G401.6 (cell line): ENCODE results near the gene JPH3.
A peak's percentile ranks its signal among the peaks of the same experiment; 100 is the strongest.
"Not testable (repeated sequence)": the region's sequence is repeated elsewhere in the genome, so short reads cannot be mapped to it uniquely, and the experiment has no call there.

Source experiments
- FAIRE-seq: peaks from 2 replicates; lab custom pipeline; 2012; peaks lifted over from hg19 to GRCh38; lab: Jason Lieb, UNC

Gene JPH3

DNA sequence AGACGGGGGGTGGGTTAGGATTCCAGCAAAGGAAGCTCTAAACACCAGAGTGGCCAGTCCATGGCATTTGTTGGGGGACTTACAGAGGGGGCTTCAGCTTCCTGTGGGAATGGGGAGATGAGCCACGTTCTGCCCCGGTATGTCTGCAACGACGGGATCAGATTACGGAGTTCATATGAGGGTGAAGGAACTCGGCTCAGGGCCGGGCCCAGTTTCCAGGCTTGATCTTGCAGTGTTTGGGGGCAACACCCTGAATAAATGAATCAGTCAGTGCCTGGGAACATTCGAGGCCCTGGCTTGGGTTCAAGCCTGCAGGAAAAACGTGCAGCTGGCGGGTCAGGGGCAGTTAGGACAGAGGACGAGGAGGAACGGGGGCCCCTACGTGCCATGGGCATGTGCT lies 54.0 kb downstream of the JPH3 start:
- no peak for FAIRE-seq

DNA sequence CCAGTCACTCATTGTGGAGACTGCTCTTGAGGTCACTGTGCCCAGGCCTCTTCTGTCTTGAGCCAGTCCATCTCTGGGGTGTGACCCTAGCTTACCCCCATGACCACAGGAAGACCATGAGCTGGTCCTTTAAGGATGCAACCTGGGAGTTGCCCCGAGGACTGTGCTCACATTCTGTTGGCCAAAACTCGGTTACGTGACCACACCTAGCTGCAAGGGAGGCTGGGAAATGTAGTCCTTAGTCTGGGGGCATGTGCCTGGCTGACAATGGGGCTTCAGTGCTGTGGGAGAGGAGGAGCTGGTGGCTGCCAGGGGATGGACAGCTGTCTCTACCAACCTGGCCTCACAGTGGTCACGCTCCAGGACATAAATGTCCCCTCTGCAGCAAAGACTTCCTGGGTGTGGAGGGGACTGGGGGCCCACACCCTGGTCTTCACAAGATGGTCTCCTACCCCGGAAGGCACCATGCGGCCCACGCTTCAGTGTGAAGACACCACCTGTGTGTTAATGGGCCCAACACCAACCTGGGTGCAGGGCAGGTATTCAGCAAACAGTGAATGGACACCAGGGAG lies 55.4 kb downstream of the JPH3 start:
- peak; percentile 68 for FAIRE-seq

- no peak for FAIRE-seq
Observed at GRCh38 chr16:87658564-87659225, 56.4 kb downstream of the JPH3 start.

DNA sequence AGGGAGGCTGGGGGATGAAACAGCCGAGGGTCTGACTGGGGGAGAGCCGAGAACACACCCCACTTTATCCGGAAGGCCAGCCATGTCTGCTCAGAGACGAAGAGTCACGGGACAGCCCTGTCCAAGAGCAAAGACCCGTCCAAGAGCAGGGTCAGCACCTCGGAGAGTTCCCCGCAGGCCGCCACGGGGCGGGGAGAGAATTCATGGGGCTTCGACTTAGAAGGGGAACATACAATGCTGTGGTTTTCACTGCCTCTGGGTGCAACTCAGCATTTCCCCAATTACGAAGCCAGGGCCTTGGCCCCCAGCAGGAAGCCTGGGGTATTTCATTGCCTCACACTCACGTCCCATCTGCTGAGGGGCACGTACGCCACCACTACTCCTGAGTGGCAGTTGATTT lies 59.3 kb downstream of the JPH3 start:
- FAIRE-seq, result no peak

GRCh38 chr16:87662254-87663204 lies 60.2 kb downstream of the JPH3 start:
- FAIRE-seq, result no peak

DNA sequence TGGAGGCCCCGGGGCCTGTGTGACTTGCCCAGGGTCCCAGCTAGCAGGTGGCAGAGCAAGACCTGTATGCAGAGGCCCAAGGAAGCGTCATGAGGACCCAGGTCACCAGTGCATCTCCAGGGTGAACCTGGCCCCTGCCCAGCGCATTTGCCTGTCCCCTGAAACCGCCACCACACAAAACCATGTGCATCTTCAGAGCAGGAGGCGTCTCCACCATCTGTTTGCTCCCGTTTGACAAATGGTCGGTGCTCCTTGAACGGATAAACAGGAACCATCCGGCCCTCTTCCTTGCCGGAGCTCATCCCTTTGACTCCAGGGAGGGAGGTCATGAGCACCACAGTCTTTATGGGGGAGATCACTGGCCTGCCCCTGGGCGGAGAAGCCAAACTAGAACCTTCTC lies 62.5 kb downstream of the JPH3 start:
- no peak for FAIRE-seq

DNA sequence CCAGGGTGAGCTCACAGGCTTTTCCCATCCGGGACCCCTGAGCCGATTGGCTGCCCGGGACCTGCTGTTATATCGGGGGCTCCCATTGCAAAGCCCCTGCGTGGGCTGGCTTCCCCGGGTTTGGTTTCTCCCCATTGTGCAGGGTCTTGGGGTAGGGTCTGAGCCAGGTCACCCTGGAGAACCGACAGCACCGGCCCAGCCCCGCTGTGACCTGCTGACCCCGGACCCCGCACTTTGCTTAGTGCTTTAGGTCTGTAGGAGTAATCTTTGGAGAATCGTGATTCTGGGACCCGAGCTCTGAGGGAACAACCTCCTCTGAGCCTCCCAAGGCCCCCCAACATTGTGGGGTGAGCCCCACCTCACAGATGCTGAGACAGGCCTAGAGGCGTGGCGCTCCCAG lies 62.9 kb downstream of the JPH3 start:
- FAIRE-seq, result no peak

- FAIRE-seq, result no peak
Observed at GRCh38 chr16:87666919-87667318, 64.6 kb downstream of the JPH3 start.

DNA sequence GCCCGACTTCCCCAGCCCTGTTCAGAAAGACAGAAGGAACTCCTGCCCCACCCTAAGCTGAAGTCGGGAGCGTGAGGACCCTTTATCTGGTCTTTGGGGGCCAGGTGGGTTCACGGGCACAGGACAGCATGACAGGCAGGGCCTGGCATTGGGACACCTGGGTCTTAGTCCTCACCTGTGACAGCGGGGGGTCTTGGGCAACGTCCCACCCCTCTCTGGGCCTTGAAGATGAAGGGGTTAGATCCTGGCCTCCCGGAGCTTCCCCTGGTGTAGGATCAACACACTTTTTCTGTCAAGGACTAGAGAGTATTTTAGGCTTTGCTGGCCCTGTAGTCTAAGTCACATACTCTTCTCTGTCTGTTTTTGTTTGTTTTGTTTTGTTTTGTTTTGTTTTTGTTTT lies 65.1 kb downstream of the JPH3 start:
- no peak for FAIRE-seq

- no peak for FAIRE-seq
Observed at GRCh38 chr16:87667946-87668345, 65.6 kb downstream of the JPH3 start.

GRCh38 chr16:87669672-87670071 lies 67.4 kb downstream of the JPH3 start:
- no peak for FAIRE-seq

DNA sequence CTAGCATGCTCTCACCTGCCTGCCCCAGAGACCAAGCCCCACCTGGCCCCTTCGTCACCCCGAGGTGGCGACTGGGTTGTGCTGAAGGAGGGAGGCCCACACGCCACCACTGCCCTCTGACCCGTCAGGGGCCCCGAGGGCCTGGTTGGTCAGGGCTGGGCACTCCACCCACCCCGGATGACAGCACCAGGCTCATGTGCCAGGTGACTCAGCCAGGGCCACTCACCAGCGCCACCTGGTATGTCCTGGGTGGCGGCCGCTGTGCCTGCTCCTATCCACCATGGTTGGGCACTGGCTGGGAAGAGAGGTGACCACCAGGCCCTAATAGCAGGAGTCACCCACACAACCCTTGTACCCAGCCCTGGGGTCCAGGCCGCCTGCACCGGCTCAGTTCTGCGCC lies 68.9 kb downstream of the JPH3 start:
- no peak for FAIRE-seq

- no peak for FAIRE-seq
Observed at GRCh38 chr16:87671715-87672270, 69.5 kb downstream of the JPH3 start.

DNA sequence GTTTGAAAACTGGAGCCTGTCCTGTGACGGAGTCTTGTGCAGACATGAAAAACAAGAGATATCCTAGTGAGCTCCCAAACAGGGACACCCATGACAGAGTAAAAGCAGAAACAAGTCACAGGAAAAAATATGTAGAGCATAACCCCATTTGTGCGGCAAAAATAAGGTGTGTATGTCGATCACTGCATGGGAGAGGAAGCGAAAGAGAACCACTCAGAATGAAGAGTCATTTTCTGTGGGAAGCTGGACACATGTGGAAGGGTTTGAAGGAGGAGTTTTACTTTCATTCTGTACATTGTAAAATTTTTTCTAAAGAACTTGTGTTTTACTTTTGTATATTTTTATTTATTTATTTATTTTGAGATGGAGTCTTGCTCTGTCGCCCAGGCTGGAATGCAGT lies 72.1 kb downstream of the JPH3 start:
- no peak for FAIRE-seq

DNA sequence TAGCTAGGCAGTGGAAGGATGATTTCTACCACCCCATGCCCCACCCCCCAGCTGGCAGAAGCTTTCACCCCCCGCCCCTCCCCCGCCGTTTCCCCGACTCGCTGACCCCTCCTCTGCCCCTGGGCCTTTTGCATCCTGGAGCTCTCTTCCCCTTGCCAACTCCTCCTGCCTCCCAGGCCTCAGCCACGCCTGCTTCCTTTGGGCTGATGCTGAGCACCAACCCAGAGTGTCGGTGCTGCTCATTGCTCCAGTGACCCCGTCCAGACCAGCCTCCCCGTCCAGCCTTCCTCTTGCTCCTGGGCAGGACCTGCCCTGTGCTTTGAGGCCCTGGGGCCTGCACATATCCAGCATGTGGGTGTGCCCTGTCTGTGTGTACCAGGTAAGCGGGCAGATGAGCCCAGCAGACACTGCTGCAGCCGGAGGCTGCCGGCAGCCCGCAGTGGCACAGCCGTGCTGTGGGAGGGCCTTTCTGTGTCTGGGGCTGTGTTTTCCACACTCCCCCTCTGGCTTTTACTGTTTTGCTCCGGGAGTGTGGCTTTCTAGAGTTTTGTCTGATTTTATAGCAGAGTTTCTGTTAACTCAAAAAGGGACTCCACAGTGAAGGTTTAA lies 72.9 kb downstream of the JPH3 start:
- FAIRE-seq, result no peak

DNA sequence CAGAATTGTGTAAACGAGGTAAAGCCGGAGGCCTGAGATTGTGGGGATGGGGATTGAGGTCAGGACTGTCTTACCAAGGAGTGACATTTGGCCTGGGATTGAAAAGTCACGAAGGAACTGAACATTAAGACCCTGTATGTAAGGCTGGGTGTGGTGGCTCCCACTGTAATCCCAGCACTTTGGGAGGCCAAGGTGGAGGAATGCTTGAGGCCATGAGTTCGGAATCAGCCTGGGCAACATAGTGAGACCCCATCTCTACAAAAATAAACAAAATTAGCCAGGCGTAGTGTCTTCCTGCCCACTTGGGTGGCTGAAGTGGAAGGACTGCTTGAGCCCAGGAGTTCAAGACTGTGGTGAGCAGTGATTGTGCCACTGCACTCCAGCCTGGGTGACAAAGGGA lies 75.5 kb downstream of the JPH3 start:
- FAIRE-seq, result no peak

GRCh38 chr16:87678618-87679017 lies 76.3 kb downstream of the JPH3 start:
- FAIRE-seq, result no peak

GRCh38 chr16:87679593-87680271 lies 77.4 kb downstream of the JPH3 start:
- FAIRE-seq, result no peak

GRCh38 chr16:87680272-87680644 lies 78.0 kb downstream of the JPH3 start:
- no peak for FAIRE-seq

GRCh38 chr16:87681051-87681602 lies 78.8 kb downstream of the JPH3 start:
- not testable (repeated sequence) for FAIRE-seq

DNA sequence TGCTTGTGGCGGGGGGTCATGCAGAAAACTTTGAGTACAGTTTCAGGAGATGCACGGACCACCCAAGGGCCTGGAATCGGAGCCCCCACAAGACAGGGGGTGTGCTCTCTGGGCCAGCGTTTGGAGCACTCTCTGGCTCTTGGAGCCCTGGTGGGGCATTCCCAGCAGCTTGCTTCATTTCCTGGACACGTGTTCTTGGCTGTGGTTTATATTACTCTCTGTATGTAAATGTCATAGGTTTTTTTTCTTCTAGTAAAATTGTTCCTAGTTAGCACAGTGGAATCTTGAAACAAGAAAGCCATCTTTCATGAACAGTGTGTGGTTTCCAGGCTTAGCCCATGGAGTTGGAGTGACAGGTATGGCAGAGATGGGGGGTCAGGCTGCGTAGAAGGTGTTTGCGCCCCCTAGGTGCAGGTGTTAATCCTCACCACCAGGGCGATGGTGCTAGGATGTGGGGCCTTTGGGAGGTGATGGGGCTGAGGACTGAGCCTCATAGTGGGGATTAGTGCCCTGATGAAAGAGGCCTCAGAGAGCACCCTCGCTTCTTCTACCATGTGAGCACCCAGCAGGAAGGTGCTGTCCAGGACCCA lies 79.8 kb downstream of the JPH3 start:
- no peak for FAIRE-seq
